Peyer's patch (tissue), 4 donors: Measurements from ENCODE around the gene TMEM89. TPM values are rescaled to one million over a fixed set of nuclear protein-coding genes. Genes with fewer than 3 reads are reported as not detected.

Experiments
- DNase-seq, 3 donors: peaks; one replicate each; pipeline ENCODE4 v3.0.0-alpha.2; 2017 to 2019
- H3K27ac ChIP-seq, 4 donors: fragments of 200-600 bp; sonication (generic); one replicate each; pipeline ENCODE4 v1.5.1; 2016 to 2019
- H3K27me3 ChIP-seq, 2 donors: fragments of 200-600 bp; sonication (generic); one replicate each; pipeline ENCODE4 v1.5.1; 2019
- H3K36me3 ChIP-seq, 3 donors: fragments of 200-600 bp; sonication (generic); one replicate each; pipeline ENCODE4 v1.5.1; 2016 to 2019
- H3K4me1 ChIP-seq, 4 donors: fragments of 200-600 bp; sonication (generic); one replicate each; pipeline ENCODE4 v1.5.1; 2016 to 2019
- H3K4me3 ChIP-seq, 4 donors: fragments of 200-600 bp; sonication (generic); 1 replicate in 3 of 4; 2 replicates in 1 of 4; pipeline ENCODE4 v1.5.1; 2016 to 2019; ENCODE audit warnings: mild to moderate bottlenecking in 1 of 4
- H3K9me3 ChIP-seq, 4 donors: fragments of 200-600 bp; sonication (generic); one replicate each; pipeline ENCODE4 v1.5.1; 2016 to 2019; ENCODE audit warnings: mild to moderate bottlenecking in 1 of 4
- POLR2A ChIP-seq, 2 donors: fragments of 450-650 bp; IDR thresholded peaks; one replicate each; pipeline ENCODE4 v1.5.1; 2017; ENCODE audit warnings: antibody characterized with exemption in 2 of 2, mild to moderate bottlenecking in 2 of 2, moderate library complexity in 2 of 2
- total RNA-seq, 4 donors: library from RNA; depleted of rRNA; stranded (reverse); fragments of >200 nt; gene quantifications; one replicate each; pipeline ENCODE4 v1.1.0, GENCODE V29; 2016
- TF ChIP-seq, protein P1 (sequence below), 6 experiments: fragments of 450-650 bp in 4 of 6; fragments of 200-600 bp in 2 of 6; sonication (generic) in 1 of 6; IDR thresholded peaks; one replicate each; pipeline ENCODE4 v1.5.1; 2017 to 2019; ENCODE audit warnings: antibody characterized with exemption in 6 of 6, mild to moderate bottlenecking in 3 of 6, moderate library complexity in 1 of 6

Gene TMEM89
- total RNA-seq, 4 donors from 2014 or later, result not detected

- Histone ChIP-seq H3K36me3 (no peaks in the 10 kb centered on the region), H3K9me3 (no peaks in the 10 kb centered on the region), H3K27me3 (no peaks in the 10 kb centered on the region), H3K4me3 (no peak overlapping the region), H3K27ac (no peak overlapping the region), H3K4me1 (no peaks in the 10 kb centered on the region)
- no peak for DNase-seq
- no peak for TF ChIP-seq POLR2A (IDR thresholded peaks at IDR 0.05)
- TF ChIP-seq, protein P1, sequence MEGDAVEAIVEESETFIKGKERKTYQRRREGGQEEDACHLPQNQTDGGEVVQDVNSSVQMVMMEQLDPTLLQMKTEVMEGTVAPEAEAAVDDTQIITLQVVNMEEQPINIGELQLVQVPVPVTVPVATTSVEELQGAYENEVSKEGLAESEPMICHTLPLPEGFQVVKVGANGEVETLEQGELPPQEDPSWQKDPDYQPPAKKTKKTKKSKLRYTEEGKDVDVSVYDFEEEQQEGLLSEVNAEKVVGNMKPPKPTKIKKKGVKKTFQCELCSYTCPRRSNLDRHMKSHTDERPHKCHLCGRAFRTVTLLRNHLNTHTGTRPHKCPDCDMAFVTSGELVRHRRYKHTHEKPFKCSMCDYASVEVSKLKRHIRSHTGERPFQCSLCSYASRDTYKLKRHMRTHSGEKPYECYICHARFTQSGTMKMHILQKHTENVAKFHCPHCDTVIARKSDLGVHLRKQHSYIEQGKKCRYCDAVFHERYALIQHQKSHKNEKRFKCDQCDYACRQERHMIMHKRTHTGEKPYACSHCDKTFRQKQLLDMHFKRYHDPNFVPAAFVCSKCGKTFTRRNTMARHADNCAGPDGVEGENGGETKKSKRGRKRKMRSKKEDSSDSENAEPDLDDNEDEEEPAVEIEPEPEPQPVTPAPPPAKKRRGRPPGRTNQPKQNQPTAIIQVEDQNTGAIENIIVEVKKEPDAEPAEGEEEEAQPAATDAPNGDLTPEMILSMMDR (IDR thresholded peaks at IDR 0.05), result no peak
These were observed 49.6 kb downstream of the TMEM89 start for GRCh38 chr3:48571938-48572337.

Other genes starting within 250 kb of the TMEM89 start
- gene FBXW12, start 249.6 kb downstream of the TMEM89 start, total RNA-seq, result not detected
- 100 to 1,000 TPM; 150 to 455 (median 312) TPM for gene PLXNB1, start 191.7 kb downstream of the TMEM89 start, total RNA-seq
- gene CCDC51, start 181.7 kb downstream of the TMEM89 start, total RNA-seq, result 10 to 100 TPM in 1 of 4 donors, 1 to 10 TPM in 3; 7.4 to 13.1 (median 9.1) TPM
- gene TMA7, start 181.5 kb downstream of the TMEM89 start, total RNA-seq, result 100 to 1,000 TPM; 142 to 246 (median 153) TPM
- 10 to 100 TPM in 1 of 4 donors, 1 to 10 TPM in 3; 2.6 to 13.2 (median 6.0) TPM for gene ATRIP, start 175.0 kb downstream of the TMEM89 start, total RNA-seq
- gene SHISA5, start 117.6 kb downstream of the TMEM89 start, total RNA-seq, result 100 to 1,000 TPM in 3 of 4 donors, 10 to 100 TPM in 1; 60.2 to 149 (median 110) TPM
- 100 to 1,000 TPM in 1 of 4 donors, 10 to 100 TPM in 3; 14.0 to 131 (median 74.5) TPM for gene PFKFB4, start 65.0 kb downstream of the TMEM89 start, total RNA-seq
- gene UCN2, start 58.0 kb downstream of the TMEM89 start, total RNA-seq, result 1 to 10 TPM in 1 of 4 donors, not detected in 3; 1.7 TPM
- 100 to 1,000 TPM in 1 of 4 donors, 10 to 100 TPM in 2, 1 to 10 TPM in 1; 7.5 to 101 (median 21.7) TPM for gene COL7A1, start 26.4 kb downstream of the TMEM89 start, total RNA-seq
- gene UQCRC1, start 12.1 kb downstream of the TMEM89 start, total RNA-seq, result 100 to 1,000 TPM; 313 to 857 (median 761) TPM
- 100 to 1,000 TPM; 143 to 249 (median 194) TPM for gene SLC26A6, start 13.7 kb upstream of the TMEM89 start, total RNA-seq
- gene CELSR3, start 41.1 kb upstream of the TMEM89 start, total RNA-seq, result 1 to 10 TPM; 2.3 to 5.0 (median 2.9) TPM
- 10 to 100 TPM; 35.7 to 66.8 (median 64.4) TPM for gene NCKIPSD, start 64.1 kb upstream of the TMEM89 start, total RNA-seq
- gene IP6K2, start 95.5 kb upstream of the TMEM89 start, total RNA-seq, result 100 to 1,000 TPM in 3 of 4 donors, 10 to 100 TPM in 1; 97.6 to 211 (median 163) TPM
- gene PRKAR2A, start 226.1 kb upstream of the TMEM89 start, total RNA-seq, result 10 to 100 TPM; 21.0 to 34.7 (median 25.8) TPM